Panc1 (cell line): ENCODE data around the gene PTTG2.

ENCODE experiments used
- CTCF ChIP-seq: fragments of 450-650 bp; IDR thresholded peaks from 2 replicates; pipeline ENCODE4 v1.5.1; 2017; ENCODE audit warnings: mild to moderate bottlenecking
- POLR2AphosphoS5 ChIP-seq: IDR thresholded peaks from 2 replicates; pipeline ENCODE4 v1.6.1; 2012; ENCODE audit warnings: mild to moderate bottlenecking, low read depth, low read length, moderate library complexity

- no peak for TF ChIP-seq POLR2AphosphoS5
- no peak for TF ChIP-seq CTCF
Observed at GRCh38 chr4:38009949-38010348, 49.8 kb downstream of the PTTG2 start.
